Measurements from ENCODE around the gene ZNF333. TPM values are rescaled to one million over a fixed set of nuclear protein-coding genes. Genes with fewer than 3 reads are reported as not detected.

The ZNF333 gene
- total RNA-seq: 10 to 100 TPM in 3 of 4 donors, 1 to 10 TPM in 1; 8.7 to 43.1 (median 16.8) TPM

GRCh38 chr19:14689598-14690503 is at the start of gene ZNF333:
Gene ZNF333 (plus strand): TSS chr19:14690048. CDS start chr19:14693492, 3,444 bp downstream.
- peak within 1 kb of the TSS; percentile 97 for H3K27ac ChIP-seq
- peaks cover 17% of the 10 kb centered on the region for H3K4me1 ChIP-seq
- DNase-seq (ENCODE audit: low spot score in 2 of 2): peak; percentile 98
- H3K36me3 ChIP-seq: peaks cover 4% of the 10 kb centered on the region
- no peaks in the 10 kb centered on the region for H3K9me3 ChIP-seq
- H3K4me3 ChIP-seq: peak within 1 kb of the TSS; percentile 89
- 4% methylated on average over 7 of the region's 66 CpGs for WGBS
- no peak for TF ChIP-seq CTCF (IDR thresholded peaks at IDR 0.05)
- peak in 1 of 2 donors; percentile 69 for TF ChIP-seq POLR2A (IDR thresholded peaks at IDR 0.05)
- no peak for TF ChIP-seq EP300 (IDR thresholded peaks at IDR 0.05)
- TF ChIP-seq POLR2AphosphoS5 (IDR thresholded peaks at IDR 0.05): peak; percentile 25 to 41 (median 35)
- no peaks in the 10 kb centered on the region for H3K27me3 ChIP-seq

- DNase-seq (ENCODE audit: low spot score in 2 of 2): no peak
- no peaks in the 10 kb centered on the region for H3K9me3 ChIP-seq
- WGBS: 61% methylated on average over 2 of the region's 2 CpGs
- H3K4me1 ChIP-seq: no peaks in the 10 kb centered on the region
- peaks cover 17% of the 10 kb centered on the region for H3K27me3 ChIP-seq
- TF ChIP-seq EP300 (IDR thresholded peaks at IDR 0.05): no peak
- TF ChIP-seq POLR2AphosphoS5 (IDR thresholded peaks at IDR 0.05): no peak
- no peak for TF ChIP-seq CTCF (IDR thresholded peaks at IDR 0.05)
- no peak for TF ChIP-seq POLR2A (IDR thresholded peaks at IDR 0.05)
- H3K4me3 ChIP-seq: no peak overlapping the region
- H3K27ac ChIP-seq: no peak overlapping the region
- no peaks in the 10 kb centered on the region for H3K36me3 ChIP-seq
Observed at GRCh38 chr19:14648506-14648905, 41.3 kb upstream of the ZNF333 start.

- WGBS: 77% methylated on average over 4 of the region's 4 CpGs
- H3K27ac ChIP-seq: no peak overlapping the region
- H3K4me1 ChIP-seq: no peaks in the 10 kb centered on the region
- H3K9me3 ChIP-seq: no peaks in the 10 kb centered on the region
- no peak overlapping the region for H3K4me3 ChIP-seq
- peaks cover 17% of the 10 kb centered on the region for H3K27me3 ChIP-seq
- no peaks in the 10 kb centered on the region for H3K36me3 ChIP-seq
- TF ChIP-seq POLR2AphosphoS5 (IDR thresholded peaks at IDR 0.05): no peak
- no peak for DNase-seq (ENCODE audit: low spot score in 2 of 2)
Observed at GRCh38 chr19:14649020-14649419, 40.8 kb upstream of the ZNF333 start.

GRCh38 chr19:14650161-14650560 is 39.7 kb upstream of the ZNF333 start:
- TF ChIP-seq EP300 (IDR thresholded peaks at IDR 0.05) (no peak), POLR2AphosphoS5 (IDR thresholded peaks at IDR 0.05) (no peak), POLR2A (IDR thresholded peaks at IDR 0.05) (no peak), CTCF (IDR thresholded peaks at IDR 0.05) (no peak)
- DNase-seq (ENCODE audit: low spot score in 2 of 2): no peak
- 66% methylated on average over 2 of the region's 2 CpGs for WGBS
- no peak overlapping the region for H3K4me3 ChIP-seq
- H3K27me3 ChIP-seq: peaks cover 17% of the 10 kb centered on the region
- H3K4me1 ChIP-seq: no peaks in the 10 kb centered on the region
- H3K36me3 ChIP-seq: no peaks in the 10 kb centered on the region
- no peaks in the 10 kb centered on the region for H3K9me3 ChIP-seq
- no peak overlapping the region for H3K27ac ChIP-seq

- WGBS: 66% methylated on average over 7 of the region's 7 CpGs
Observed at GRCh38 chr19:14654786-14655560, 34.9 kb upstream of the ZNF333 start.

More at GRCh38 chr19:14654786-14655560, 34.9 kb upstream of the ZNF333 start:
- no peak for TF ChIP-seq POLR2A (IDR thresholded peaks at IDR 0.05)
- no peak for TF ChIP-seq EP300 (IDR thresholded peaks at IDR 0.05)
- TF ChIP-seq POLR2AphosphoS5 (IDR thresholded peaks at IDR 0.05): no peak
- no peak for TF ChIP-seq CTCF (IDR thresholded peaks at IDR 0.05)
- H3K4me3 ChIP-seq: no peak overlapping the region
- H3K4me1 ChIP-seq: no peaks in the 10 kb centered on the region
- DNase-seq (ENCODE audit: low spot score in 2 of 2): no peak
- H3K27ac ChIP-seq: no peak overlapping the region
- H3K36me3 ChIP-seq: no peaks in the 10 kb centered on the region
- no peaks in the 10 kb centered on the region for H3K9me3 ChIP-seq
- H3K27me3 ChIP-seq: peaks cover 12% of the 10 kb centered on the region
